ENCODE data around the gene MARCHF10. TPM values are rescaled to one million over a fixed set of nuclear protein-coding genes. Genes with fewer than 3 reads are reported as not detected.

The MARCHF10 gene
- total and polyA plus RNA-seq, 2 donors (not counting 3 experiments of a cell fraction or from before 2014, with no cell fraction given) = 0.11 TPM; not detected in 1

- no peak overlapping the region for H3K4me3 ChIP-seq (replicated peaks in 1 of 3; ENCODE audit: insufficient read depth in 1 of 3, low read depth in 1 of 3, low read length in 3 of 3)
- intact Hi-C loops (cut with micrococcal nuclease) = no loop called here
- TF ChIP-seq FOS (IDR thresholded peaks at IDR 0.05; ENCODE audit: borderline replicate concordance, insufficient read depth, low read length) (no peak), EZH2 (IDR thresholded peaks at IDR 0.05; ENCODE audit: borderline replicate concordance, low read depth, low read length, severe bottlenecking) (no peak), POLR2AphosphoS5 (IDR thresholded peaks at IDR 0.05; ENCODE audit: insufficient read depth, low read depth, low read length) (no peak), GATA2 (IDR thresholded peaks at IDR 0.05; ENCODE audit: insufficient read depth, insufficient read length, low read depth, low read length) (no peak), POLR2A (IDR thresholded peaks at IDR 0.05; ENCODE audit: low read depth, low read length) (no peak), JUN (IDR thresholded peaks at IDR 0.05; ENCODE audit: borderline replicate concordance, insufficient read depth, insufficient read length, low read depth) (no peak), MYC (IDR thresholded peaks at IDR 0.05; ENCODE audit: low read depth, low read length) (no peak)
- TF ChIP-seq, protein P1, sequence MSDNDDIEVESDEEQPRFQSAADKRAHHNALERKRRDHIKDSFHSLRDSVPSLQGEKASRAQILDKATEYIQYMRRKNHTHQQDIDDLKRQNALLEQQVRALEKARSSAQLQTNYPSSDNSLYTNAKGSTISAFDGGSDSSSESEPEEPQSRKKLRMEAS (IDR thresholded peaks at IDR 0.05; ENCODE audit: insufficient read depth, insufficient read length) = no peak
- TF ChIP-seq, protein P2, sequence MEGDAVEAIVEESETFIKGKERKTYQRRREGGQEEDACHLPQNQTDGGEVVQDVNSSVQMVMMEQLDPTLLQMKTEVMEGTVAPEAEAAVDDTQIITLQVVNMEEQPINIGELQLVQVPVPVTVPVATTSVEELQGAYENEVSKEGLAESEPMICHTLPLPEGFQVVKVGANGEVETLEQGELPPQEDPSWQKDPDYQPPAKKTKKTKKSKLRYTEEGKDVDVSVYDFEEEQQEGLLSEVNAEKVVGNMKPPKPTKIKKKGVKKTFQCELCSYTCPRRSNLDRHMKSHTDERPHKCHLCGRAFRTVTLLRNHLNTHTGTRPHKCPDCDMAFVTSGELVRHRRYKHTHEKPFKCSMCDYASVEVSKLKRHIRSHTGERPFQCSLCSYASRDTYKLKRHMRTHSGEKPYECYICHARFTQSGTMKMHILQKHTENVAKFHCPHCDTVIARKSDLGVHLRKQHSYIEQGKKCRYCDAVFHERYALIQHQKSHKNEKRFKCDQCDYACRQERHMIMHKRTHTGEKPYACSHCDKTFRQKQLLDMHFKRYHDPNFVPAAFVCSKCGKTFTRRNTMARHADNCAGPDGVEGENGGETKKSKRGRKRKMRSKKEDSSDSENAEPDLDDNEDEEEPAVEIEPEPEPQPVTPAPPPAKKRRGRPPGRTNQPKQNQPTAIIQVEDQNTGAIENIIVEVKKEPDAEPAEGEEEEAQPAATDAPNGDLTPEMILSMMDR (IDR thresholded peaks at IDR 0.05; ENCODE audit: extremely low read depth in 1 of 2, insufficient read depth in 1 of 2, low read depth in 1 of 2, low read length in 2 of 2) = no peak
- dilution Hi-C loops (cut with MboI; ENCODE audit: extremely low pct_ligation_motif_present, low sequenced_read_pairs) = no loop called here
- BruUV-seq (replicated peaks) = no TSS peak
- no peak for DNase-seq (ENCODE audit: low read depth, low spot score)
- CTCF ChIA-PET = interaction anchor here (4.7 to 6.1 kb wide), 2 partner anchors 122 to 292 kb away, joined by 25 to 46 read pairs; partner anchors contain the start of gene TANC2
- H2AFZ ChIP-seq (ENCODE audit: low read depth, low read length) = no peak overlapping the region
- POLR2A ChIA-PET = no interaction called here
- no peaks in the 10 kb centered on the region for H3K4me1 ChIP-seq (ENCODE audit: control insufficient read depth, extremely low read depth, insufficient read depth, low read length)
- no peak overlapping the region for H3K9ac ChIP-seq (replicated peaks; ENCODE audit: extremely low read depth, insufficient read depth, low read length)
- H3K79me2 ChIP-seq (ENCODE audit: control insufficient read depth, insufficient read depth, low read length) = no peaks in the 10 kb centered on the region
- no peaks in the 10 kb centered on the region for H3K27me3 ChIP-seq (ENCODE audit: control insufficient read depth in 2 of 2, insufficient read depth in 2 of 2, low read length in 2 of 2)
- H3K27ac ChIP-seq (ENCODE audit: insufficient read depth, low read depth, low read length) = no peak overlapping the region
- no peaks in the 10 kb centered on the region for H4K20me1 ChIP-seq (replicated peaks; ENCODE audit: control insufficient read depth, extremely low read depth, insufficient read depth, low read length)
- no peak for FAIRE-seq
- no peaks in the 10 kb centered on the region for H3K9me3 ChIP-seq (replicated peaks; ENCODE audit: control insufficient read depth, insufficient read depth, low read length)
- H3K36me3 ChIP-seq (ENCODE audit: control insufficient read depth in 2 of 2, extremely low read depth in 1 of 2, insufficient read depth in 2 of 2, low read length in 2 of 2) = peaks cover 0 to 3% of the 10 kb centered on the region in 2 experiments
- no peaks in the 10 kb centered on the region for H3K9me1 ChIP-seq (replicated peaks; ENCODE audit: control insufficient read depth, extremely low read depth, insufficient read depth, low read length)
- no peak overlapping the region for H3K4me2 ChIP-seq (ENCODE audit: insufficient read depth, low read length)
These were observed 132.9 kb downstream of the MARCHF10 start for GRCh38 chr17:62675260-62675659.
